GM23248 (cell line): ENCODE results near the gene NUP50.

Source experiments
- EZH2 ChIP-seq: fragments of 200-600 bp; sonication (generic); IDR thresholded peaks from 2 replicates; pipeline ENCODE4 v1.6.1; 2018; ENCODE audit warnings: antibody characterized with exemption, mild to moderate bottlenecking; ENCODE audit not compliant: insufficient read depth, poor library complexity, severe bottlenecking
- EZH2phosphoT487 ChIP-seq: fragments of 200-600 bp; sonication (generic); IDR thresholded peaks from 2 replicates; pipeline ENCODE4 v1.6.1; 2018; ENCODE audit warnings: antibody characterized with exemption, moderate library complexity, mild to moderate bottlenecking, low read depth; ENCODE audit not compliant: insufficient read depth

DNA sequence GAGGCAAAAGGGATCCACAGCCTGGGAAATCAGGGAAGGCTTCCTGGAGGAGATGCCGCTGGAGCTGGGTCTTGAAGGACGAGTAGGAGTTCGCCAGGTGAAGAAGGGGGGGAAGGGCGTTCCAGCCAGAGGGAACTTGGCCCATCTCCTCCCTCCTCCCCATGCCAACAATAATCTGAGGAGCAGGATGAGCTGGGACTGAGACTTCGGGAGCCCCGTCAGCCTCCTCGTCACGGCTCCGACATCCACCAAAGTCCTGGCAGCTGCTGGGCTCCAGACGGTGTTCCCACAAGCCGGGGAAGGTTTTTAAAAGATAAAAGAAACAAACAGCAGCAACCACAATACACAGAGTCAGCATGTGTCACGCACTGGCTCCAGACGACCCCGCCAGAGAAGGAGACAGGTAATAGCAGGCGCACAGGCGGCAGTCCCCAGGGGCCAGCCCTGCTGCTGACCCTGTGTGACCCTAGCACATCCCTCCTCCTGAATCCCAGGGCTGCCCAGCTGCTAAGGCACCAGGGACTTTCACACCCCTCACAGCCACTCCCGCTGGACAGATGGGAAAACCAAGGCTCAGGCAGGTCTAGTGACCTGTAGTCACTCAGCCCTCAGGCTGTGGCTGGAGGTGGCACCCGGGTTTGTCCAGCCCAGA, 37.3 kb downstream of the NUP50 start:
- TF ChIP-seq EZH2phosphoT487 (no peak), EZH2 (no peak)
